Measurements from ENCODE around the gene ZNF236.
"Not testable (repeated sequence)": the region's sequence is repeated elsewhere in the genome, so short reads cannot be mapped to it uniquely, and the experiment has no call there.

Gene ZNF236

DNA sequence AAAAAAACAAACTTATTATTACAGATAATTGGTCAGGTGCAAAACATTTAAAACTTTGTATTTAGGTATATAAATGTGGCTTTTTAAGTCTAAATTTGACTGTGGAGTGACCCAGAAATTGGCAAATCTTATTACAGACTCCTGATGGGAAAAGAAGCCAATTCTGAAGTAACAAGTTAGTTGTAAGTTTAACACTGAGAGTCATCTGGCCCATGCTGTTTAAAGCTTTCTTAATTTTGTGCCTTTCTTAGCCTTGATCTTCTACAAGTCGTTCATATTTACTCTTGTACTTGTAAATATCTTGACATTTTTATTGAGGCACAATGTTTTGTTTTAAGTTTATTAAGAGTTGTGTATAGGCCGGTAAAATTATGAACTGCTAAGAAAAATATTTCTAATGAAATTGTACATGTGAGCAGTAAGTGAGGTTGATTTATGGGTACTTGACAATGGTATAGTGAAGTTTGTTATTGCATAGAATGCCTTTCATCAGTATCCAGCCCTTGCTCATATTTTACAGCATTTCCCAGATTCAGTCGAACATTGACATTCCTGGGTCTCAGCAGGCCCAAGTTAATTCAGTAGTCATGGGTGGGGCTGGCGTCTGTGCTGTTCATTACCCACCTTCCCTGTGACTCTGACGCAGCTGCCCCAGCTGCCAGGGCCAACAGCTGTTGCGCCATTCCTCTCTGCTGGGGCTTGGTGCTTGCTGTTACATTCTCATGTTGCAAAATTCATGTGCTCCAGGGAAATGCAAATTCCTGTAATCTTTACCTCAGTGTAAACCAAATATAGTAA lies 121.4 kb downstream of the ZNF236 start:
- H3K4me3 ChIP-seq (ENCODE audit: low read depth, low read length) = no peak overlapping the region

GRCh38 chr18:76944346-76944745 lies 122.0 kb downstream of the ZNF236 start:
- H3K4me3 ChIP-seq (ENCODE audit: low read depth, low read length) = not testable (repeated sequence)

DNA sequence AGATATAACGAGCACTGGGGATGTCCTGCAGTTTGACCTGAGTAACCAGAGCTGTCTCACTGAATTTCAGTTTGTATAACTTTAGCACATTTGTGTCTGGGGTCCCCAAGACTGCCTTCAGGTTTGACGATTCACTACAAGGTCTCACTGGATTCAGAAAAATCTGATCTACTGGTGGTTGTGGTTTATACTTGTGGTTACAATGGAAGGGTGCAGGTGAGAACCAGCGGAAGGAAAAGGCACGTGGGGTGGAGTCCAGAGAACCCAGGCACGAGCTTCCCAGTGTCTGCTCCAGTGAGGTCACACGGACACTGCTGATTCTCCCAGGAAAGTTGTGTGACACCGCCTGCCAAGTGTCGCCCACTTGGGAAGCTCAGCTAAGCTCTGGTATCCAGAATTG lies 126.0 kb downstream of the ZNF236 start:
- no peak overlapping the region for H3K4me3 ChIP-seq (ENCODE audit: low read depth, low read length)

DNA sequence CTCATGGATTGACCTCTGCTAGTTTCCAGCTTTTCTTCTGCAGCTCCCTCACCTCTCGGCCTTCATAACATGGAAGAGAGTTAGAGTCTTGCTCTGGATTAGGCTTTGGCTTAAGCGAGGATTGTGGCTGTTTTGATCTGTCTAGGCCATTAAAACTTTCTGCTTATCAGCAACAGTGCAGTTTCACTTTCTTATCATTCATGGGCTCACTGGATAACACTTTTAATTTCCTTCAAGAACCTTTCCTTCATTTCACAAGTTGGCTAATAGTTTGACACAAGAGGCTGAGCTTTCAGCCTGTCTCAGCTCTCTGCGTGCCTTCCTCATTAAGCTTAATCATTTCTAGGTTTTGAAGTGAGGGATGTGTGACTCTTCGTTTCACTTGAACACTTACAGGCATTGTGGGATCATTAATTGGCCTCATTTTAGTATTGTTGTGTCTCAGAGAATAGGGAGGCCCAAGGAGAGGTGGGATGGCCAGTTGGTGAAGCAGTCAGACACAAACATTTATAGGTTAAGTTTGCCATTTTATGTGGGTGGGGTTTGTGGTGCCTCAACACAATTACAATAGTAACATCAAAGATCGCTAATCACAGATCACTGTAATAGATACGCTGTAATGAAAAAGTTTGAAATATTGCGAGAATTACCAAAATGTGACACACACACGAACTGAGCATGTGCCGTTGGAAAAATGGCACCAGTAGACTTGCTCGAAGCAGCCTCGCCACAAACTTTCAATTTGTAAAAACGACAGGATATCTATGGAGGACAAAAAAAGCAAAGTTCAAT lies 129.3 kb downstream of the ZNF236 start:
- no peak overlapping the region for H3K4me3 ChIP-seq (ENCODE audit: low read depth, low read length)

GRCh38 chr18:76952747-76953146 lies 130.4 kb downstream of the ZNF236 start:
- H3K4me3 ChIP-seq (ENCODE audit: low read depth, low read length) = no peak overlapping the region

GRCh38 chr18:76953156-76953555 lies 130.8 kb downstream of the ZNF236 start:
- H3K4me3 ChIP-seq (ENCODE audit: low read depth, low read length) = no peak overlapping the region

GRCh38 chr18:76953583-76954233 lies 131.4 kb downstream of the ZNF236 start:
- no peak overlapping the region for H3K4me3 ChIP-seq (ENCODE audit: low read depth, low read length)

DNA sequence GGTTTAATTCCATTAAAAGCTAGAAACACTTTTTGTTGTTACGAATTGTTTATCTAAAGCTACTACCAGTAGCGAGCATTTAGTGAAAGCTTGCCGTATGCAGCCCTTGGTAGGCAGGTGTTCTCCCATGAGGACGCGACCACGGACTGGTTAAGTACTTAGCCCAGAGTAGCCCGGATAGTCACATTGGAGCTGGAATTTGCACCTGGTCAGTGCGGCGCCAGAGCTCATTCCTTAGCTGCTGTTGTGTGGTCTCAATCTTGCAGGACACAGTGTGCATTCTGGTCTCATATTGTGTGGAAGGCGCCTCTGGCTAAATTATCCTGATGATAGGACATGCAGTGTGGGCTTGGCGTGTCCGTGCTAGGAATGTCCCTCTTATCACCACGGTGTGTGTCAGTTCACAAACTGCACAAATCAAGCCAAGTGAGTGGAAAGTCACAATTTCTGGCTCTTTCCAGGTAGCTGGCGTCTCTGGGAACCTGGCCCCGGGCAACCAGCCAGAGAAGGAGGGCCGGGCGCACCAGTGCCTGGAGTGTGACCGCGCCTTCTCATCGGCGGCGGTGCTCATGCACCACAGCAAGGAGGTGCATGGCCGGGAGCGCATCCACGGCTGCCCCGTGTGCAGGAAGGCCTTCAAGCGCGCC lies 133.3 kb downstream of the ZNF236 start:
- no peak overlapping the region for H3K4me3 ChIP-seq (ENCODE audit: low read depth, low read length)

- no peak overlapping the region for H3K4me3 ChIP-seq (ENCODE audit: low read depth, low read length)
Observed at GRCh38 chr18:76956648-76957047, 134.3 kb downstream of the ZNF236 start.

DNA sequence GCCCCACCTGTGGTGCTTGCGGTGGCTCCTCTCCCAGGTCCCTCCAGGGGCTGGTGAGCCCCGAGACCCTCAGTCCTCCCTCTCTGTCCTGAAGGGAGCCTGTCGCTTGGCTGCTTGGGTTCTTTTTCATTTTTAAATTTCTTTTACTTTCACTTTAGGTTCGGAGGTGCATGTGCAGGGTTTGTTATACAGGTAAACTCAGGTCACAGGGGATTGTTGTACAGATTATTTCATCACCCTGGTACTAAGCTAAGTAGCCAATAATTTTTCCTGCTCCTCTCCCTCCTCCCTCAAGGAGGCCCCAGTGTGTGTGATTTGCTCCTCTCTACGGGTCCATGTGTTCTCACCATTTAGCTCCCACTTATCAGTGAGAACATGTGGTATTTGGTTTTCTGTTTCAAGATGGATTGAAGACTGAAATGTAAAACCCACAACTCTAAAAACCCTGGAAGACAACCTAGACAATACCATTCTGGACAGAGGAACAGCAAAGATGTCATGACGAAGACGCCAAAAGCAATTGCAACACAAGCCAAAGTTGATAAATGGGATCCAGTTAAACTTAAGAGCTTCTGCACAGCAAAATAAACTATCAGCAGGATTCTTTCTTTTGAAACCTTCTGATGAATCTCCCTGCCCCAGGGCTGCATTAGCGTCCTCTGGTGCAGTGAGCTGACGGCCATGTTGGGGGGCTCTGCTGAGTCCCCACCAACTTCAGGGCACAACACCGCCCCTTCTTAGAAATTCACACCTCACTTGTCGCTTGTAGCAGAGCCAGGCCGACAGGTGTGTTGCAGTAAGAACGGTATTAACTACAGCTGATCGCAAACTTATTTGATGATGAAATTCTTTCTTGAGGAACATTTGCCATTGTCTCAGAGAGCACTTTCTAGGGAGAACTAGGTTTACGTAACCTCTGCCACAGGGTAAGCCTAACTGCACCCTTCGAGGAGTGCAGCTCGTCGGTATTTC lies 135.3 kb downstream of the ZNF236 start:
- H3K4me3 ChIP-seq (ENCODE audit: low read depth, low read length) = no peak overlapping the region

- H3K4me3 ChIP-seq (ENCODE audit: low read depth, low read length) = no peak overlapping the region
Observed at GRCh38 chr18:76958692-76959341, 136.5 kb downstream of the ZNF236 start.

DNA sequence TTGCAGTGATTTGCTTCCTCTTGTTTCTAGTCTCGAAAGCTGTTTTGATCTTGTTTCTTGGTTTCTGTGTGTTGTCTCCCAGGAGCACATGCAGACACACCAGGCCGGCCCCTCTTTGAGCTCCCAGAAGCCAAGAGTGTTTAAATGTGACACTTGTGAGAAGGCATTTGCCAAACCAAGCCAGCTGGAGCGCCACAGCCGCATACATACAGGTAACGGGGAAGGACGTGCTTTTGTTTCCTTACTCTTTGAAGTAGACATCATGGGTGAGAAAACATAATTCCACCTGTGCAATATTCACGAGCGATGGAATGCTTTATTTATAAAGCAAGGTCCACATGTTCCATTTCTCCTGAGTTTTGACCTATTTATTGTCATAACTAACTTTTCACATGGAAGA lies 137.2 kb downstream of the ZNF236 start:
- H3K4me3 ChIP-seq (ENCODE audit: low read depth, low read length) = no peak overlapping the region

GRCh38 chr18:76960528-76961035 lies 138.2 kb downstream of the ZNF236 start:
- no peak overlapping the region for H3K4me3 ChIP-seq (ENCODE audit: low read depth, low read length)

DNA sequence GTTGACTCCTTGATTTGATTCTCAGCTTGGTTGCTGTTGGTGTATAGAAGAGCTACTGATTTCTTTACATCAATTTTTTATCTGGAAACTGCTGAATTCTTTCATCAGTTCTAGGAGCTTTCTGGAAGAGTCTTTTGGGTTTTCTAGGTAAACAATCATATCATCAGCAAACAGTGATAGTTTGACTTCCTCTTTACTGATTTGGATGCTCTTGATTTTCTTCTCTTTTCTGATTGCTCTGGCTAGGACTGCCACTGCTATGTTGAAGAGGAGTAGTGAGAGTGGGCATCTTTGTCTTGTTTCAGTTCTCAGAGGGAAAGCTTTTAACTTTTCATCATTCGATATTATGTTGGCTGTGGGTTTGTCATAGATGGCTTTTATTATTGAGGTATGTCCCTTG lies 140.5 kb downstream of the ZNF236 start:
- no peak overlapping the region for H3K4me3 ChIP-seq (ENCODE audit: low read depth, low read length)

- H3K4me3 ChIP-seq (ENCODE audit: low read depth, low read length) = no peak overlapping the region
Observed at GRCh38 chr18:76963936-76964335, 141.6 kb downstream of the ZNF236 start.

- not testable (repeated sequence) for H3K4me3 ChIP-seq (ENCODE audit: low read depth, low read length)
Observed at GRCh38 chr18:76965555-76966151, 143.3 kb downstream of the ZNF236 start.

GRCh38 chr18:76967299-76967698 lies 144.9 kb downstream of the ZNF236 start:
- not testable (repeated sequence) for H3K4me3 ChIP-seq (ENCODE audit: low read depth, low read length)

GRCh38 chr18:76967721-76968472 lies 145.5 kb downstream of the ZNF236 start:
- H3K4me3 ChIP-seq (ENCODE audit: low read depth, low read length) = no peak overlapping the region

All from iPS-11a (cell line).